ENCODE measurements around the gene XCL1.
A peak's percentile ranks its signal among the peaks of the same experiment; 100 is the strongest.

Gene XCL1

DNA sequence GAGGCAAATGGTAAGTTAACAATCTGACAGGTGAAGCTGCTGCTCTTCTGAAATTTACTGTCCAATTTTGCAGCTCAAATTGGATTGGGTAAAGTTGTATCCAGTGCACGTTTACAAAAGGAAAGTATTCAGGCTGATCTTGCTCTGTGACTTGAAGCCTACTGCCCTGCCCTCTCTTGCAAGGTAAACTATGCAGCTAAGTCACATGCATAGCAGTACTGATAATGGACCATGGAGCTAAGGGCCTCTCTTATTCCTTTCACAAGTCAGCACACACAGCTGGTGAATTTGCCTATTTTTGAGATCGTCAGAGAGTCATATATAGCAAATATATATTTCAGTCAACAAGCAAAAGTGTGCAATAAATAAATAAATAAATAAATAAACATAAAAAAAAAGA, 23.2 kb downstream of the XCL1 start:
- no peak for TF ChIP-seq CTCF (IDR thresholded peaks at IDR 0.05; ENCODE audit: borderline replicate concordance, insufficient read depth, low read depth, low read length)
- H3K4me3 ChIP-seq (ENCODE audit: low read depth, low read length): no peak overlapping the region

- no peak overlapping the region for H3K4me3 ChIP-seq (ENCODE audit: low read depth, low read length)
- no peak for TF ChIP-seq CTCF (IDR thresholded peaks at IDR 0.05; ENCODE audit: borderline replicate concordance, insufficient read depth, low read depth, low read length)
Measured at GRCh38 chr1:168601051-168601450, 24.6 kb downstream of the XCL1 start.

DNA sequence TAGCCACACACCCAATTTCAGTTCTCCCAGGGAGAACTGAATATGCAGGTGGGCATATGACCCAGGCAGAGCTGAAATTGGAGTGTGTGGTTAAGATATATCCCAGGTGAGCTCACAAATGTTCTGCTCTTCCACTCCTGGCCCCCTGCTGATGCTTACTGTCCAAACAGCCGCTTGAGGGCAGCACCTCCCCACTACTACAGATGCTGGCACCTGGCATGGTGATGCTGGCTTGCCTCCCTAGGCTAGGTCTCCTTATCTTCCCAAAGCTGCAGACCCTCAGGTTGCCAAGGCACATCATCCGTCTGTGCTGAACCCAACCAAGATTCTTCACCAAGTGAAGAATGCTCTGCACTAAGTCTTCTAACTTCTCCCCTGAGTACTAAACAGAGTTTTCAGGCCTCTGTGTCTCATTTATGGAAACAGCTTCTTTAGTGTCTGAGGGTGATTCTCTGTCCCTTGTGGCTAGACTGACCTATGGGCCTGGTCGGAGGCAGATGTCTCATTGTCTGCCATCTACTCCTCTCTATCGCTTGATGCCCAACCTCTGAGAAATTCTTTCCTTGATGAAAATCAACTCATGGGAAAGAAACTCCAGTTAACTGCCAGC, 27.2 kb downstream of the XCL1 start:
- TF ChIP-seq CTCF (IDR thresholded peaks at IDR 0.05; ENCODE audit: borderline replicate concordance, insufficient read depth, low read depth, low read length): peak; percentile 81
- no peak overlapping the region for H3K4me3 ChIP-seq (ENCODE audit: low read depth, low read length)

- H3K4me3 ChIP-seq (ENCODE audit: low read depth, low read length): no peak overlapping the region
- TF ChIP-seq CTCF (IDR thresholded peaks at IDR 0.05; ENCODE audit: borderline replicate concordance, insufficient read depth, low read depth, low read length): no peak
Measured at GRCh38 chr1:168605443-168605842, 29.0 kb downstream of the XCL1 start.

- H3K4me3 ChIP-seq (ENCODE audit: low read depth, low read length): no peak overlapping the region
- no peak for TF ChIP-seq CTCF (IDR thresholded peaks at IDR 0.05; ENCODE audit: borderline replicate concordance, insufficient read depth, low read depth, low read length)
Measured at GRCh38 chr1:168606096-168606495, 29.7 kb downstream of the XCL1 start.

GRCh38 chr1:168607872-168608428, 31.5 kb downstream of the XCL1 start:
- no peak for TF ChIP-seq CTCF (IDR thresholded peaks at IDR 0.05; ENCODE audit: borderline replicate concordance, insufficient read depth, low read depth, low read length)
- no peak overlapping the region for H3K4me3 ChIP-seq (ENCODE audit: low read depth, low read length)

Measured in GM12875 (cell line).